MM.1S (cell line): Measurements from ENCODE around the gene SOX9.

Source experiments
- DNase-seq: peaks from one replicate; pipeline ENCODE4 v3.0.0-alpha.2; 2015
- H2AFZ ChIP-seq: fragments of 300-600 bp; sonication (generic); 2 replicates; pipeline ENCODE4 v1.6.0; 2016; ENCODE audit warnings: antibody characterized with exemption, low read length
- H3F3A ChIP-seq: fragments of 300-600 bp; sonication (generic); 2 replicates; pipeline ENCODE4 v1.6.1; 2016; ENCODE audit warnings: mild to moderate bottlenecking, antibody characterized with exemption, low read length, moderate library complexity, mixed read lengths; ENCODE audit not compliant: insufficient read depth
- H3K27ac ChIP-seq: fragments of 300-600 bp; sonication (generic); 2 replicates; pipeline ENCODE4 v1.5.1; 2016; ENCODE audit warnings: mild to moderate bottlenecking, low read length
- H3K27me3 ChIP-seq: fragments of 300-600 bp; sonication (generic); replicated peaks from 2 replicates; pipeline ENCODE4 v1.6.0; 2016; ENCODE audit warnings: low read length; ENCODE audit not compliant: insufficient read depth
- H3K36me3 ChIP-seq: fragments of 300-600 bp; sonication (generic); replicated peaks from 2 replicates; pipeline ENCODE4 v1.6.1; 2016; ENCODE audit warnings: mild to moderate bottlenecking, low read length, mixed read lengths; ENCODE audit not compliant: insufficient read depth
- H3K4me1 ChIP-seq: fragments of 300-600 bp; sonication (generic); 2 replicates; pipeline ENCODE4 v1.6.1; 2016; ENCODE audit warnings: low read length, mixed read lengths
- H3K4me2 ChIP-seq: fragments of 300-600 bp; sonication (generic); 2 replicates; pipeline ENCODE4 v1.6.0; 2016; ENCODE audit warnings: low read depth, low read length
- H3K4me3 ChIP-seq: fragments of 300-600 bp; sonication (generic); 2 replicates; pipeline ENCODE4 v1.5.1; 2016; ENCODE audit warnings: low read length, mixed read lengths
- H3K79me2 ChIP-seq: fragments of 300-600 bp; sonication (generic); 2 replicates; pipeline ENCODE4 v1.6.1; 2016; ENCODE audit warnings: mixed run types, low read length, mixed read lengths
- H3K9ac ChIP-seq: fragments of 300-600 bp; sonication (generic); 2 replicates; pipeline ENCODE4 v1.6.1; 2016; ENCODE audit warnings: low read length, mixed read lengths
- H3K9me2 ChIP-seq: fragments of 300-600 bp; sonication (generic); replicated peaks from 2 replicates; pipeline ENCODE4 v1.6.1; 2016; ENCODE audit warnings: mild to moderate bottlenecking, low read length, mixed read lengths; ENCODE audit not compliant: insufficient read depth
- H3K9me3 ChIP-seq: fragments of 300-600 bp; sonication (generic); replicated peaks from 2 replicates; pipeline ENCODE4 v1.6.1; 2016; ENCODE audit warnings: mild to moderate bottlenecking, low read length, mixed read lengths; ENCODE audit not compliant: insufficient read depth
- H4K20me1 ChIP-seq: fragments of 300-600 bp; sonication (generic); 2 replicates; pipeline ENCODE4 v1.6.1; 2016; ENCODE audit warnings: mild to moderate bottlenecking, low read length, moderate library complexity, mixed read lengths; ENCODE audit not compliant: insufficient read depth
- CTCF ChIP-seq: fragments of 300-600 bp; sonication (generic); IDR thresholded peaks from 2 replicates; pipeline ENCODE4 v1.5.1; 2016; ENCODE audit warnings: antibody characterized with exemption, low read length, mixed read lengths
- EZH2 ChIP-seq: fragments of 300-600 bp; sonication (generic); optimal IDR thresholded peaks from 2 replicates; pipeline ENCODE3; 2017; ENCODE audit warnings: low read depth, mild to moderate bottlenecking, antibody characterized with exemption, low read length, mixed read lengths
- EZH2phosphoT487 ChIP-seq: fragments of 300-600 bp; sonication (generic); IDR thresholded peaks from 2 replicates; pipeline ENCODE4 v1.6.1; 2018; ENCODE audit warnings: antibody characterized with exemption, low read length

Gene SOX9

GRCh38 chr17:72150632-72151460, 30.0 kb downstream of the SOX9 start:
- no peak overlapping the region for H3K27ac ChIP-seq
- H3K79me2 ChIP-seq, result no peaks in the 10 kb centered on the region
- H3F3A ChIP-seq, result no peaks in the 10 kb centered on the region
- H3K9me3 ChIP-seq, result no peaks in the 10 kb centered on the region
- no peak overlapping the region for H2AFZ ChIP-seq
- no peaks in the 10 kb centered on the region for H3K27me3 ChIP-seq
- no peak for DNase-seq
- no peaks in the 10 kb centered on the region for H3K36me3 ChIP-seq
- H3K9ac ChIP-seq, result no peak overlapping the region
- no peaks in the 10 kb centered on the region for H3K4me1 ChIP-seq
- TF ChIP-seq EZH2phosphoT487 (no peak), CTCF (no peak), EZH2 (no peak)
- no peak overlapping the region for H3K4me3 ChIP-seq
- H3K4me2 ChIP-seq, result no peak overlapping the region
- H4K20me1 ChIP-seq, result no peaks in the 10 kb centered on the region
- H3K9me2 ChIP-seq, result no peaks in the 10 kb centered on the region

GRCh38 chr17:72151565-72152386, 31.0 kb downstream of the SOX9 start:
- DNase-seq, result no peak
- no peak overlapping the region for H3K27ac ChIP-seq

GRCh38 chr17:72152387-72152929, 31.6 kb downstream of the SOX9 start:
- no peaks in the 10 kb centered on the region for H3K27me3 ChIP-seq
- no peak overlapping the region for H3K4me2 ChIP-seq
- TF ChIP-seq CTCF (no peak), EZH2phosphoT487 (no peak), EZH2 (no peak)
- no peaks in the 10 kb centered on the region for H3K79me2 ChIP-seq
- no peak for DNase-seq
- no peaks in the 10 kb centered on the region for H3K9me2 ChIP-seq
- no peak overlapping the region for H3K4me3 ChIP-seq
- H2AFZ ChIP-seq, result no peak overlapping the region
- H3K27ac ChIP-seq, result no peak overlapping the region
- no peaks in the 10 kb centered on the region for H3K9me3 ChIP-seq
- H3K36me3 ChIP-seq, result no peaks in the 10 kb centered on the region
- no peaks in the 10 kb centered on the region for H3K4me1 ChIP-seq
- H3F3A ChIP-seq, result no peaks in the 10 kb centered on the region
- no peaks in the 10 kb centered on the region for H4K20me1 ChIP-seq
- H3K9ac ChIP-seq, result no peak overlapping the region

More at GRCh38 chr17:72151565-72152386, 31.0 kb downstream of the SOX9 start:
- Histone ChIP-seq H3K9me3 (no peaks in the 10 kb centered on the region), H3K4me2 (no peak overlapping the region), H3K36me3 (no peaks in the 10 kb centered on the region), H3K27me3 (no peaks in the 10 kb centered on the region), H3K9ac (no peak overlapping the region), H2AFZ (no peak overlapping the region), H3K9me2 (no peaks in the 10 kb centered on the region), H3K79me2 (no peaks in the 10 kb centered on the region), H3K4me3 (no peak overlapping the region), H3K4me1 (no peaks in the 10 kb centered on the region), H3F3A (no peaks in the 10 kb centered on the region), H4K20me1 (no peaks in the 10 kb centered on the region)
- TF ChIP-seq EZH2phosphoT487, result no peak
- no peak for TF ChIP-seq EZH2
- TF ChIP-seq CTCF, result no peak
